Measurements from ENCODE around the gene SDCCAG8.
"Not testable (repeated sequence)": the region's sequence is repeated elsewhere in the genome, so short reads cannot be mapped to it uniquely, and the experiment has no call there.

Gene SDCCAG8

GRCh38 chr1:243287652-243288051, 31.8 kb downstream of the SDCCAG8 start:
- DNase-seq: no peak

- DNase-seq: no peak
These were observed 32.2 kb downstream of the SDCCAG8 start for GRCh38 chr1:243288062-243288461.

GRCh38 chr1:243291292-243291691, 35.5 kb downstream of the SDCCAG8 start:
- no peak for DNase-seq

GRCh38 chr1:243292117-243292516, 36.3 kb downstream of the SDCCAG8 start:
- DNase-seq: no peak

- DNase-seq: no peak
These were observed 38.3 kb downstream of the SDCCAG8 start for GRCh38 chr1:243293941-243294722.

GRCh38 chr1:243294723-243295121, 38.9 kb downstream of the SDCCAG8 start:
- DNase-seq: no peak

GRCh38 chr1:243299069-243299468, 43.2 kb downstream of the SDCCAG8 start:
- DNase-seq: no peak

GRCh38 chr1:243301059-243301458, 45.2 kb downstream of the SDCCAG8 start:
- DNase-seq: no peak

- no peak for DNase-seq
These were observed 56.0 kb downstream of the SDCCAG8 start for GRCh38 chr1:243311809-243312208.

GRCh38 chr1:243312952-243313634, 57.3 kb downstream of the SDCCAG8 start:
- DNase-seq: no peak

- no peak for DNase-seq
These were observed 58.0 kb downstream of the SDCCAG8 start for GRCh38 chr1:243313635-243314536.

- no peak for DNase-seq
These were observed 59.6 kb downstream of the SDCCAG8 start for GRCh38 chr1:243315455-243315854.

- DNase-seq: no peak
These were observed 60.1 kb downstream of the SDCCAG8 start for GRCh38 chr1:243315893-243316292.

GRCh38 chr1:243316366-243316989, 60.6 kb downstream of the SDCCAG8 start:
- no peak for DNase-seq

- DNase-seq: no peak
These were observed 64.4 kb downstream of the SDCCAG8 start for GRCh38 chr1:243320224-243320623.

GRCh38 chr1:243322326-243322725, 66.5 kb downstream of the SDCCAG8 start:
- no peak for DNase-seq

- DNase-seq: no peak
These were observed 67.7 kb downstream of the SDCCAG8 start for GRCh38 chr1:243323491-243323890.

- no peak for DNase-seq
These were observed 69.6 kb downstream of the SDCCAG8 start for GRCh38 chr1:243325305-243325890.

GRCh38 chr1:243332440-243332839, 76.6 kb downstream of the SDCCAG8 start:
- DNase-seq: no peak

- no peak for DNase-seq
These were observed 79.5 kb downstream of the SDCCAG8 start for GRCh38 chr1:243335292-243335691.

- DNase-seq: no peak
These were observed 80.3 kb downstream of the SDCCAG8 start for GRCh38 chr1:243336163-243336562.

- not testable (repeated sequence) for DNase-seq
These were observed 83.0 kb downstream of the SDCCAG8 start for GRCh38 chr1:243338848-243339247.

- DNase-seq: no peak
These were observed 85.2 kb downstream of the SDCCAG8 start for GRCh38 chr1:243341074-243341473.
